ENCODE measurements around the gene LAGE3. TPM values are rescaled to one million over a fixed set of nuclear protein-coding genes. Genes with fewer than 3 reads are reported as not detected.

Gene LAGE3
- total and polyA plus RNA-seq, 2 of the 13 experiments (the other 11 are each of a cell fraction or from before 2014, with no cell fraction given) = 7.6 to 12.7 TPM

DNA sequence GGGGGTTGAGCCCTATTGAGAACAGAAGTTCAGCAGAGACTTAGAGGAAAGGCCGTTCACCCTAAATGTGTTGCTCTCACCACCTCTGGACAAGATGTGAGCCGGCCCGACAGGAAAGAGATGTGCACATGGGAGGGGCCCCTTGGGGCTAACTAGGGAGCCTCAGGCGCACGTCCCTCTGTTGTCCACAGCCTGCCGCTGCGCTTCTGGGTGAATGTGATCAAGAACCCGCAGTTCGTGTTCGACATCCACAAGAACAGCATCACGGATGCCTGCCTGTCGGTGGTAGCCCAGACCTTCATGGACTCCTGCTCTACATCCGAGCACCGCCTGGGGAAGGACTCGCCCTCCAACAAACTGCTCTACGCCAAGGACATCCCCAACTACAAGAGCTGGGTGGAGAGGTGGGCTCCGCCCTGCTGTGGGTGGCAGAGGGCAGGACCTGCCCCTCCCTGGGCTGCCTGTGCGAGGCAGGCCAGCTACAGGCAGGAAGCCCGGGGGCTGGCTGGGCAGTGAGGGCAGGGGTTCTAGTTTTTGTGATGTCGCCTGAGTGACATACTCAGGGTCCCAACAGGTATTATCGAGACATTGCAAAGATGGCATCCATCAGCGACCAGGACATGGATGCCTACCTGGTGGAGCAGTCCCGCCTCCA lies 8.0 kb downstream of the LAGE3 start:
- intact Hi-C loops (cut with micrococcal nuclease; ENCODE audit: unreplicated experiment) (no loop called here), in situ Hi-C loops (cut with HindIII; ENCODE audit: extremely low pct_ligation_motif_present, low pct_unique_long_range_greater_than_20kb) (no loop called here)
- peaks cover 5 to 6% of the 10 kb centered on the region in 2 experiments; a peak in 1 of 5 replicates for H3K36me3 ChIP-seq (replicated peaks in 1 of 2; ENCODE audit: control insufficient read depth in 1 of 2, insufficient read depth in 2 of 2, low read length in 2 of 2)
- WGBS (ENCODE audit: low lambda C conversion rate) = 100% methylated on average over 4 of the region's 23 CpGs
- DNase-seq (ENCODE audit: low spot score) (no peak), ATAC-seq (no peak), FAIRE-seq (no peak)
- H2AFZ ChIP-seq (ENCODE audit: low read length) = no peak overlapping the region
- BruUV-seq (replicated peaks) = no TSS peak
- TF ChIP-seq CREBL2 (CRISPR knock-in tag; IDR thresholded peaks at IDR 0.05; ENCODE audit: borderline replicate concordance) (no peak), YY1 (IDR thresholded peaks at IDR 0.05; ENCODE audit: insufficient read depth, insufficient replicate concordance, low read depth, low read length) (no peak), SCMH1 (CRISPR knock-in tag; IDR thresholded peaks at IDR 0.05; ENCODE audit: borderline replicate concordance) (no peak), PITX1 (CRISPR knock-in tag; IDR thresholded peaks at IDR 0.05) (no peak), E2F1 (CRISPR knock-in tag; IDR thresholded peaks at IDR 0.05) (no peak), XRCC5 (optimal IDR thresholded peaks at IDR 0.05; ENCODE audit: low read length) (no peak), ZNF781 (CRISPR knock-in tag; IDR thresholded peaks at IDR 0.05; ENCODE audit: borderline replicate concordance, not compliant biosample characterization) (no peak), ZSCAN21 (CRISPR knock-in tag; IDR thresholded peaks at IDR 0.05; ENCODE audit: borderline replicate concordance) (no peak), RFXAP (CRISPR knock-in tag; IDR thresholded peaks at IDR 0.05; ENCODE audit: borderline replicate concordance) (no peak), STAT6 (CRISPR knock-in tag; IDR thresholded peaks at IDR 0.05; ENCODE audit: borderline replicate concordance) (no peak), CAMTA2 (CRISPR knock-in tag; IDR thresholded peaks at IDR 0.05; ENCODE audit: borderline replicate concordance) (no peak), ATRX (CRISPR knock-in tag; IDR thresholded peaks at IDR 0.05; ENCODE audit: borderline replicate concordance) (no peak), GMEB2 (CRISPR knock-in tag; IDR thresholded peaks at IDR 0.05; ENCODE audit: low read depth) (no peak), EED (CRISPR knock-in tag; IDR thresholded peaks at IDR 0.05) (no peak)
- TF ChIP-seq, protein P1, sequence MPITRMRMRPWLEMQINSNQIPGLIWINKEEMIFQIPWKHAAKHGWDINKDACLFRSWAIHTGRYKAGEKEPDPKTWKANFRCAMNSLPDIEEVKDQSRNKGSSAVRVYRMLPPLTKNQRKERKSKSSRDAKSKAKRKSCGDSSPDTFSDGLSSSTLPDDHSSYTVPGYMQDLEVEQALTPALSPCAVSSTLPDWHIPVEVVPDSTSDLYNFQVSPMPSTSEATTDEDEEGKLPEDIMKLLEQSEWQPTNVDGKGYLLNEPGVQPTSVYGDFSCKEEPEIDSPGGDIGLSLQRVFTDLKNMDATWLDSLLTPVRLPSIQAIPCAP (CRISPR knock-in tag; IDR thresholded peaks at IDR 0.05; ENCODE audit: low read depth) = no peak
- H3K27me3 ChIP-seq (ENCODE audit: control insufficient read depth in 1 of 2, insufficient read depth in 2 of 2, low read length in 2 of 2) = no peaks in the 10 kb centered on the region
- H3K4me3 ChIP-seq (replicated peaks in 1 of 3; ENCODE audit: insufficient read depth in 1 of 3, low read depth in 2 of 3, low read length in 3 of 3) = no peak overlapping the region
- H3K4me2 ChIP-seq (ENCODE audit: low read depth, low read length) = no peak overlapping the region
- no peaks in the 10 kb centered on the region for H3K9me3 ChIP-seq (ENCODE audit: low read length)
- ChIA-PET POLR2A (no interaction called here), CTCF (ENCODE audit: low intra/inter-chr PET ratio, low total read pairs) (no interaction called here)
- H3K9ac ChIP-seq (ENCODE audit: insufficient read depth, low read depth, low read length) = no peak overlapping the region
- no peak overlapping the region for H3K27ac ChIP-seq (ENCODE audit: extremely low read length, insufficient read depth, low read length)
- no peaks in the 10 kb centered on the region for H3K79me2 ChIP-seq (ENCODE audit: insufficient read depth, low read length)
- no peaks in the 10 kb centered on the region for H4K20me1 ChIP-seq (ENCODE audit: insufficient read depth, low read length)
- H3K4me1 ChIP-seq (ENCODE audit: insufficient read depth, low read length) = peaks cover 12% of the 10 kb centered on the region; the same call in 1 of the 2 replicates
